ENCODE data around the gene CCDC33. TPM values are rescaled to one million over a fixed set of nuclear protein-coding genes. Genes with fewer than 3 reads are reported as not detected.
A peak's percentile ranks its signal among the peaks of the same experiment; 100 is the strongest.

Gene CCDC33
- total RNA-seq, 4 donors from 2014 or later, result not detected

- H3K4me3 ChIP-seq, result no peak overlapping the region
- no peak overlapping the region for H3K27ac ChIP-seq (replicated peaks in 1 of 4)
- H3K36me3 ChIP-seq, result no peaks in the 10 kb centered on the region
- no peaks in the 10 kb centered on the region for H3K9me3 ChIP-seq
- intact Hi-C loops (cut with DNase I), result loop anchor here (10.0 kb wide), 1 partner anchor 338 kb away; no protein-coding TSS in a partner anchor
- no peak for DNase-seq (ENCODE audit: extremely low spot score)
- H3K27me3 ChIP-seq, result peaks cover 0 to 59% (median 0%) of the 10 kb centered on the region in 4 donors
- WGBS, result 83% methylated on average over 9 of the region's 9 CpGs
- peaks cover 29 to 31% (median 30%) of the 10 kb centered on the region in 4 donors for H3K4me1 ChIP-seq
- TF ChIP-seq POLR2A (IDR thresholded peaks at IDR 0.05; ENCODE audit: low read depth) (no peak), CTCF (IDR thresholded peaks at IDR 0.05) (no peak), EP300 (IDR thresholded peaks at IDR 0.05) (no peak), POLR2AphosphoS5 (IDR thresholded peaks at IDR 0.05) (no peak)
Measured at GRCh38 chr15:74312445-74313007, 76.4 kb downstream of the CCDC33 start.

- Histone ChIP-seq H3K27ac (replicated peaks in 1 of 4) (no peak overlapping the region), H3K9me3 (no peaks in the 10 kb centered on the region), H3K4me1 (peaks cover 42 to 44% (median 42%) of the 10 kb centered on the region in 4 donors), H3K27me3 (peaks cover 0 to 46% (median 0%) of the 10 kb centered on the region in 4 donors), H3K36me3 (no peaks in the 10 kb centered on the region), H3K4me3 (no peak overlapping the region)
- 90% methylated on average over 7 of the region's 7 CpGs for WGBS
- no peak for DNase-seq (ENCODE audit: extremely low spot score)
- TF ChIP-seq EP300 (IDR thresholded peaks at IDR 0.05) (no peak), POLR2AphosphoS5 (IDR thresholded peaks at IDR 0.05) (no peak), CTCF (IDR thresholded peaks at IDR 0.05) (no peak), POLR2A (IDR thresholded peaks at IDR 0.05; ENCODE audit: low read depth) (no peak)
- intact Hi-C loops (cut with DNase I), result loop anchor here (10.0 kb wide), 1 partner anchor 339 kb away; no protein-coding TSS in a partner anchor
Measured at GRCh38 chr15:74313889-74314288, 77.8 kb downstream of the CCDC33 start.

GRCh38 chr15:74314795-74315438, 78.8 kb downstream of the CCDC33 start:
- intact Hi-C loops (cut with DNase I), result loop anchor here (10.0 kb wide), 1 partner anchor 340 kb away; no protein-coding TSS in a partner anchor
- H3K4me1 ChIP-seq, result peaks cover 52 to 53% (median 53%) of the 10 kb centered on the region in 4 donors
- TF ChIP-seq POLR2AphosphoS5 (IDR thresholded peaks at IDR 0.05) (no peak), POLR2A (IDR thresholded peaks at IDR 0.05; ENCODE audit: low read depth) (no peak), CTCF (IDR thresholded peaks at IDR 0.05) (no peak), EP300 (IDR thresholded peaks at IDR 0.05) (no peak)
- no peak for DNase-seq (ENCODE audit: extremely low spot score)
- no peaks in the 10 kb centered on the region for H3K36me3 ChIP-seq
- H3K27ac ChIP-seq (replicated peaks in 1 of 4), result no peak overlapping the region
- H3K9me3 ChIP-seq, result no peaks in the 10 kb centered on the region
- no peak overlapping the region for H3K4me3 ChIP-seq
- 67% methylated on average over 11 of the region's 13 CpGs for WGBS
- H3K27me3 ChIP-seq, result peaks cover 0 to 36% (median 0%) of the 10 kb centered on the region in 4 donors

- Histone ChIP-seq H3K27ac (replicated peaks in 1 of 4) (peak overlapping the region in 1 of 4 donors; percentile 12), H3K4me1 (peaks cover 60% of the 10 kb centered on the region in 4 donors), H3K36me3 (no peaks in the 10 kb centered on the region), H3K9me3 (no peaks in the 10 kb centered on the region), H3K4me3 (no peak overlapping the region), H3K27me3 (peaks cover 0 to 36% (median 0%) of the 10 kb centered on the region in 4 donors)
- DNase-seq (ENCODE audit: extremely low spot score), result no peak
- TF ChIP-seq POLR2A (IDR thresholded peaks at IDR 0.05; ENCODE audit: low read depth), result no peak
- no peak for TF ChIP-seq POLR2AphosphoS5 (IDR thresholded peaks at IDR 0.05)
- TF ChIP-seq CTCF (IDR thresholded peaks at IDR 0.05), result no peak
- no peak for TF ChIP-seq EP300 (IDR thresholded peaks at IDR 0.05)
- WGBS, result 71% methylated on average over 5 of the region's 5 CpGs
- intact Hi-C loops (cut with DNase I), result loop anchor here (10.0 kb wide), 1 partner anchor 341 kb away; no protein-coding TSS in a partner anchor
Measured at GRCh38 chr15:74315626-74316025, 79.5 kb downstream of the CCDC33 start.
